GM21526 (cell line): ENCODE results near the gene MEIS2.

Experiments used
- ATAC-seq: cut with Tn5 transposase; IDR thresholded peaks from one replicate; pipeline ENCODE4 v1.9.1; 2021; ENCODE audit warnings: moderate library complexity; ENCODE audit not compliant: unreplicated experiment, low FRiP score

Gene MEIS2

GRCh38 chr15:37115538-37115937, 15.2 kb upstream of the MEIS2 start:
- no peak for ATAC-seq

DNA sequence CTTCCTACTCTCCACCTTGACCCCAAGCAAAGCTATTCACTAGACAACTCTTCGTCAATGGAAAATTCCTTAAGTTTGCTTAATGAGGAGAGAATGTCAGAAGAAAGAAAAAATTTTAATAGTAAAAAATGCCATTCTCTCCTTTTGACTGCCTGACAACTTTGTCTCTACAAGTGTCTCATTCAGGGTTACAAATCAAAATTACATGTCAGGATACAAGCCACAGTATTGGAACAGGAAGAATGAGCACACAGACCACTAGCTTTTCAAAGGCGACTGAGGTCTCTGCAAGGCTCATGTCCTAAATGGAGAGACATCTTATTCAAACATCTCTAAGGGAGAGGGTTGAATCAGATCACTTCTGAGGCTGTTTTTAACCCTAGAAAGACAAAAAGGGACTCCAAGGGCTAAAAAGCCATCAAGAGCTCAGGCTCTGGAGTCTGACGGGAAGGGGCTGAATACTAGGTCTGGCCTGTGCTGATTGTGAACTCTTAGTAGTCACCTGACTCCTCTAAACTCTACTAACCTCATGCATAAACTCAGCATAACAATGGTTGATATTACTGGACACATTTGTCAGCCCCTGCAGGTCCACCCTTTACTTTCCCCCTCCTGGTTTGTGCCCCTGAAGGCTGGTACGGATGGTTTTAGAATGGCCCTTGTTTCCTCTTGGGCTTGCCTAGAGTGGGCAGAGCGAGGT, 12.8 kb upstream of the MEIS2 start:
- ATAC-seq, result no peak

- no peak for ATAC-seq
Observed at GRCh38 chr15:37112171-37112570, 11.8 kb upstream of the MEIS2 start.

DNA sequence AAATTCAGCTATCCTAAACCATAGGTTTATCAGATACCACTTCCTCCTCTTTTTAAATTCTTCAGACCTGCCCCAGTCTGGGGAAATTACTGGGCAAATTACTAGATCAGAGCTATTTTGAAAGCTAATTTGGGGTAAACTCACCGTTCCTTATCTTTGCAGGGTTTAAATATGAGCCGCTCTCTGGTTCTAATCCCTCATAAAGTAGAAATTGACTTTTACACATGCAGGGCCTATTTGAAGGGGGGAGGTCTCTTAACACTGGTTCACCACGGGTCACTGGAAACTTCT, 11.0 kb upstream of the MEIS2 start:
- ATAC-seq, result no peak

- ATAC-seq, result no peak
Observed at GRCh38 chr15:37109872-37110572, 9.7 kb upstream of the MEIS2 start.

- ATAC-seq, result no peak
Observed at GRCh38 chr15:37109168-37109871, 9.0 kb upstream of the MEIS2 start.

GRCh38 chr15:37108381-37109167, 8.2 kb upstream of the MEIS2 start:
- no peak for ATAC-seq

DNA sequence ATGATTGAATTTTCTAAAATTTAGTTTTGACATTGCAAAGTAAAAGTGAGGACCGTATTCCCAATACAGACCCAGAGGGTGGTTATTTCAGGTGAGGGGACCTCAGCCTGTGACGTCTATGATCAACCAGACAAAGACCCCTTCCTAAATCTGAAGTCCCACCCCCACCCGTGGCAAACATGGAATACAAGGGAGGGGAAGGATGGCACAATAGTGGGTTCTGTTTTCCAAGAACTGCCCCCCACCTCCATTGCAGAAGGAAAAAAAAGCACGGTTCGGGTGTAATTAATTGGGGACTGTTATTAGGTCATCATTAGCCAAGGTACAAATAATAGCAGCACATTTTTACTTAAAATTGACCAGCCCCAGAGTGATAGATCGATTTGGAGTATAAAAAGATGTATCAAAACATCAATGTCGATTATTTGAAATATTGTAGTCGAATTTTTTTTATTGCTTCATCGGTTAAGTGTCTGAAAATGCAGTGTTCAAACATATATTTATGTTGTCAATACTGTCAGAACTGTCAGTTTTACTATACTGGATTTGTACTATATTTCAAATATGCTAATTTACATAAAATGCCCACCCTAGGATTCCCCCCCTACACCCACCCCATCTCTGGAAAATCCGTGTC, 7.5 kb upstream of the MEIS2 start:
- no peak for ATAC-seq

DNA sequence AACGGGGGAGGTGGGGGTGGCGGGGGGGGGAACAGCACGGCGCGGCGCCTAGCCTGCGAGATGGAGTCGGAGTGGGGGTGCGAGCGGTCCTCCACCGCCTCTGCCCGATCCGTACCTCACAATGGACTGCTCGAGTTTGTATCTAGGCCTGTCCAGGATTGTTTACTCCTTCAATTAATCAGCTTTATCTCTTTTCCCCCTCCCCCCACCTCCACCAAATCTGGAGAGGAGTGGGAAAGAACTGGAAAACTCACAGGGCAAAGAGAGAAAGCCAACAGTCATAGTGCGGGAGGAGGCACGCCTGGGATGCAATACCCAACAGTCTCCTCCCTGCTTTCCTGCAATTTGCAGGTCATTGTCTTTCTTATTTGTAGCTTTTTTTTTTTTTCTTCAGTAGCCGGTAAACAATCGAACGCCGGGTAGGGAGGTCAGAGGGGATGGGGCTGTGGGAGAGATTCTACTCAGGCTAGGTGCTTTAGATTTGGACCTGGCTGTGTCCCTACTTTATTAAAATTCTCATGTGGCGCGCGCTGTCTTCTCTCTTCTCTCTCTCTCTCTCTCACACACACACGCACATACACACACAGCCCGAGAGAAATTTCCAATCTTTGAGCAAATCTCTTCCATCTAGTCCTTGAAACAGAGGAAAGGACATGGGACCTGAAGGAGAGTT, 6.9 kb upstream of the MEIS2 start:
- no peak for ATAC-seq

DNA sequence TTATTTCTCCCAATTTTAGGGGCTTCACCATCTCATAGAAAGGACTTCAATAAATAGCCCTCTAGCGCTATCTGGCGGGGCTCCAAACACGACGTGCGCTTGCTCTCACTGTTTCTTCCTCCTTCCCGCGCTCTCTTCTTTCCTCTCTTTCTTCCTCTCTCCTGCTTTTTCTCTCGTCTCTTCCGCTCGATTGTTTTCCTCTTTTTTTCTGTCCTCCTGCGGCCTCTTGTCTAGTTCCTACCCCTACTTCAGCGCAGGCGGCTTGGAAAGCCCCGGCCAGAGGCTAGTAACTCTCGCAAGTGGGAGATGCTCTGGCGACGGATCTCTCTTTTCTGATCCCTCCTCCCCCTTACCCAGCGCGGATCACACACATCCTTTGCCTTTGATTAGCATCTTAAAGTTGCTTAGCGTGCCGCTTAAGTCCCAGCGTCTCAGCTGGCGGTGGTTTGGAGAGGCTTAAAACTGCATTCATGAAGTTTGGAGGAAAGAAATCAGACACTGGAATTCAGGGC, 6.2 kb upstream of the MEIS2 start:
- ATAC-seq, result no peak

DNA sequence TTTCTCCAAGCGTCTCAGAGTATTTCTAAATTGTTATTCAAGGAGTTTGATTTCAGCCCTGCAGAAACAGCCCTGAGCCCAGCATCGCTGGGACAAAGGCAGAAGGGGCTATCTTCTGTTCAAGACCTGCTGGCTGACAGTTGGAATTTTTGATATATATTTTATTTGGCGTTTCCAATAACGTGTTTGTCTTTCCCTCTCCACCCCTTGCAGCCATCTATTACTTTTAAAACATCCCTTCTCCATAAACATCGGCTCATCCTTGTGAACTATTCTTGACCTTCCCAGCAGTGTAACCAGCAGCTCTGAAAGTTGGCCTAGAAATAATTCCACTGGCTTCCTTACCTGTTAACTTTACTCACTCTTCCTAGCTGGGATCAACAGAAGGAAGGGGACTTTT, 5.5 kb upstream of the MEIS2 start:
- no peak for ATAC-seq

DNA sequence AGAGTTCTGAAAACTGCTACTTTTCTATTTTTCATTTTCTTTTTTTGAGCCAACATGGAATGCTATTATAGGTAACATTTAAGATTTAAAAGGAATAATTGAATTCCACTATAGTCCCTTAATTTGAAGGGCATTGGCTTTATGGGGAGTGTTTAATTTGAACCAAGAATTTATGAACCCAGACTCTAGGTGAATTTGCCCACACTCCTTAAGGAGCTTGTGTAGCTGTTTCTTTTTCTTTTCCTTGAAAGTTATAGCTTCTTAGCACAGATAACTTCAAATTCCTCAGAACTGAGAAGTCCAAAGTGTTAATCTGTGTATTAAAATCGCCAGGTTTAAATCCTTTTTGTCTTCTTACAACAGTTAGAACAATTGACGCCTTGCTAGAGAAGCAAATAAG, 4.7 kb upstream of the MEIS2 start:
- no peak for ATAC-seq

GRCh38 chr15:37104424-37104981, 4.2 kb upstream of the MEIS2 start:
- no peak for ATAC-seq

- no peak for ATAC-seq
Observed at GRCh38 chr15:37103475-37104423, 3.4 kb upstream of the MEIS2 start.

DNA sequence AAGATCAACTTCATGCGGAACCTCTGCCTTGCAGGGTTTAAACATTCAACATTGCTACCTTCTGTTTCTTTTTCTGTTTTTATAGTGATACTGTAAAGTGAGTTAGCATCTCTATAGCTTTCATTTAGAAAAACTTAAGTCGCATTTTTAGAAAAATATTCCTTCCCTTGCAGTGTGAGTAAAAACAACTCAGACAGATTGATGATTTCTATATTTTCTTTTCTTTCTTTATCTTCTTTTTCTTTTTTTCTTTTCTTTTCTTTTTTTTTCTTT, 2.8 kb upstream of the MEIS2 start:
- ATAC-seq, result no peak

DNA sequence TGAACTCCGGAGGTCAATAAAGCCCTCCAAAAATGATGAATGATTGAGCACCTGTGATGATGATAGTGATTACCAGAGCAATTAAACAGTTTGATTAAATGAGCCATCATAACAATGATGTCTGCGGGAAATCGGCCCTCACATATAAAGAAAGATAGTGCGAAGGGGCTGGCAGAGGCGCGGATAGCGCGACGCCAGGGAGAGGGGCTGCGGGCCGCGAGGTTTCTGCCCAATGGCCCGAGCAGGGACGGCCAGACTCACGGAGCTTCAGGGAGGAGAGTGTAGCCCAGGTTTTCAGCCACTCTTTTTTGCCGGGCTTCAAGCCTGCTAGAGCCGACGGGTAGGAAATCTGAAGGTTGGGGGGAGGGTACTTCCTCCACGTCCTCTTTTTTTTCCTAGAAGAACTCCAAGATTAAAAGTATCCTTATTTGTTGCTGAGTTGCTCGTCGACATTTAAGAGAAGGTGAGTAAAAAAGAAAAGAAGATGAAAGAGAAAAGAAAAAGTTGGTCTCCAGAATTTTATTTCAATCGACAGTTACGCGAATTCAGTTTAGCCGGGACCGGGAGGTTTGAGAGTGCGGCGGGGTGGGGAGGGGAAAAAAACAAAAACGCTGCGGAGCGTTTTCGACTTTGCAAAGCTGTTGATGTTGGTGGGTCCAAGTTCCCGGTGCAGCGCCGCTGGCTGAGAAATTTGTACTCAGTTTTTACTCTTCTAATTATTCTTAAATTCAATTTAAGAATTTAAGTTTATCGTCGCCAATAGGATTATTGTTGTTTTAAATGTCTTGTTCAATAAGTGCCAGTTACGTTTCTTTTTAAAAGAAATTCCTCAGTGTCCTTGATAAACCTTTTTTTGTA, 2.2 kb upstream of the MEIS2 start:
- ATAC-seq, result no peak

DNA sequence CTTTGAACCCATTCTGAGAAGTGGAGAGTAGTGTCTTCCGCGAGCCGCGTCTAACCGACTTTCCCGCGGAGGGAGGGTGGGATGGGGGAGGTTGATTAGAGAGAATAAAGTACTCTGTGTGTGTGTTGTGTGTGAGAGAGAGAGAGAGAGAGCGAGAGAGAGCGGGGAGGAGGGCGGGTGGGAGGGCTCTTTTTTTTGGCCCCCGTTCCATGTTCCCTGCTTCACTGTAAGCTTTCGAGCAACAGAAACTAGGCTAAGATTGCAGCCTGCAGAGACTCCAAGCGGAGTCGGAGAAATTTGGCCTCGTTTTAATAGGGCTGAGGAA, 1.6 kb upstream of the MEIS2 start:
- no peak for ATAC-seq

GRCh38 chr15:37100966-37101215, 542 bp upstream of the MEIS2 start:
- ATAC-seq, result no peak
